GM21360 (cell line): ENCODE data around the gene WDR5.
A peak's percentile ranks its signal among the peaks of the same experiment; 100 is the strongest.

Experiments
- ATAC-seq: cut with Tn5 transposase; IDR thresholded peaks from one replicate; pipeline ENCODE4 v1.9.1; 2021; ENCODE audit warnings: mild to moderate bottlenecking, moderate library complexity; ENCODE audit not compliant: unreplicated experiment

WDR5 gene

GRCh38 chr9:134131471-134132207 is 4.2 kb upstream of the WDR5 start:
- ATAC-seq: no peak

- ATAC-seq: no peak
Observed at GRCh38 chr9:134132208-134132870, 3.5 kb upstream of the WDR5 start.

GRCh38 chr9:134134949-134135342 is 936 bp upstream of the WDR5 start:
- ATAC-seq: no peak

- peak; percentile 17 for ATAC-seq
Observed at GRCh38 chr9:134136118-134136995, 475 bp downstream of the WDR5 start.

GRCh38 chr9:134136996-134137299 is 1.1 kb downstream of the WDR5 start:
- no peak for ATAC-seq

- ATAC-seq: no peak
Observed at GRCh38 chr9:134138292-134138691, 2.4 kb downstream of the WDR5 start.

GRCh38 chr9:134139081-134139480 is 3.2 kb downstream of the WDR5 start:
- no peak for ATAC-seq

GRCh38 chr9:134141906-134142305 is 6.0 kb downstream of the WDR5 start:
- ATAC-seq: no peak

- ATAC-seq: no peak
Observed at GRCh38 chr9:134144801-134145200, 8.9 kb downstream of the WDR5 start.

GRCh38 chr9:134145262-134145661 is 9.4 kb downstream of the WDR5 start:
- no peak for ATAC-seq

GRCh38 chr9:134146774-134147493 is 11.1 kb downstream of the WDR5 start:
- ATAC-seq: no peak

- no peak for ATAC-seq
Observed at GRCh38 chr9:134149380-134149779, 13.5 kb downstream of the WDR5 start.

- ATAC-seq: no peak
Observed at GRCh38 chr9:134150557-134151214, 14.8 kb downstream of the WDR5 start.

GRCh38 chr9:134152022-134152448 is 16.2 kb downstream of the WDR5 start:
- ATAC-seq: no peak

- ATAC-seq: no peak
Observed at GRCh38 chr9:134152488-134152887, 16.6 kb downstream of the WDR5 start.

GRCh38 chr9:134153450-134153849 is 17.6 kb downstream of the WDR5 start:
- ATAC-seq: no peak

GRCh38 chr9:134154262-134154701 is 18.4 kb downstream of the WDR5 start:
- ATAC-seq: no peak

- no peak for ATAC-seq
Observed at GRCh38 chr9:134155812-134156377, 20.0 kb downstream of the WDR5 start.

- no peak for ATAC-seq
Observed at GRCh38 chr9:134156564-134157377, 20.9 kb downstream of the WDR5 start.
